ENCODE measurements around the gene TGFBI. TPM values are rescaled to one million over a fixed set of nuclear protein-coding genes. Genes with fewer than 3 reads are reported as not detected.

TGFBI gene
- total RNA-seq, 4 donors from 2014 or later, result 19.6 to 55.9 (median 38.5) TPM

DNA sequence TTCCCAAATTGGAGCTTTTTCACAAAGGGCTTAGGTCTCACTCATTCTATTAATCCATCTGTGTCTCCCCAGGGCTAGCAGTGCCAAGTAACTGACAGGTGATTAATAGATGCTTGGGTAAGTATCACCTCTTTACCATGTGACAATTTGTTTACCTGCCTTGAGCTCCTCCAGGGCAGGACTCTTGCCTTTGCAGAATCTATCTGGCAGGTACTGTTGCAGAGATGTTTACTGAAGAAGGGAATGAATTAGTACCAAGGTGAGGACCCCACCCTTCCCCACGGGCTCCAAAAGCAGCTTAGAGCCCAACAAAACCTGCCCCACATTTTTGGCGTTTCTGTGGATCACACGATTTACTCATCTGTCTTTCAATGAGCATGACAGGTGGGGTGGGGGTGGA lies 698 bp upstream of the TGFBI start:
- WGBS, 2 donors, result 68 to 72% methylated on average over 3 of the region's 3 CpGs
- DNase-seq, result no peak
- peak overlapping the region in 1 of 3 donors; percentile 30 for H3K4me3 ChIP-seq (replicated peaks in 1 of 3)
- H3K9me3 ChIP-seq, result no peaks in the 10 kb centered on the region
- H3K36me3 ChIP-seq, result no peaks in the 10 kb centered on the region
- H3K27ac ChIP-seq, result no peak overlapping the region
- intact Hi-C loops (cut with DNase I), result no loop called here
- no peaks in the 10 kb centered on the region for H3K27me3 ChIP-seq
- TF ChIP-seq, protein P1, sequence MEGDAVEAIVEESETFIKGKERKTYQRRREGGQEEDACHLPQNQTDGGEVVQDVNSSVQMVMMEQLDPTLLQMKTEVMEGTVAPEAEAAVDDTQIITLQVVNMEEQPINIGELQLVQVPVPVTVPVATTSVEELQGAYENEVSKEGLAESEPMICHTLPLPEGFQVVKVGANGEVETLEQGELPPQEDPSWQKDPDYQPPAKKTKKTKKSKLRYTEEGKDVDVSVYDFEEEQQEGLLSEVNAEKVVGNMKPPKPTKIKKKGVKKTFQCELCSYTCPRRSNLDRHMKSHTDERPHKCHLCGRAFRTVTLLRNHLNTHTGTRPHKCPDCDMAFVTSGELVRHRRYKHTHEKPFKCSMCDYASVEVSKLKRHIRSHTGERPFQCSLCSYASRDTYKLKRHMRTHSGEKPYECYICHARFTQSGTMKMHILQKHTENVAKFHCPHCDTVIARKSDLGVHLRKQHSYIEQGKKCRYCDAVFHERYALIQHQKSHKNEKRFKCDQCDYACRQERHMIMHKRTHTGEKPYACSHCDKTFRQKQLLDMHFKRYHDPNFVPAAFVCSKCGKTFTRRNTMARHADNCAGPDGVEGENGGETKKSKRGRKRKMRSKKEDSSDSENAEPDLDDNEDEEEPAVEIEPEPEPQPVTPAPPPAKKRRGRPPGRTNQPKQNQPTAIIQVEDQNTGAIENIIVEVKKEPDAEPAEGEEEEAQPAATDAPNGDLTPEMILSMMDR (IDR thresholded peaks at IDR 0.05), result no peak
- no peak for TF ChIP-seq POLR2A (IDR thresholded peaks at IDR 0.05)
- H3K4me1 ChIP-seq, result peaks cover 7 to 21% of the 10 kb centered on the region in 2 donors

DNA sequence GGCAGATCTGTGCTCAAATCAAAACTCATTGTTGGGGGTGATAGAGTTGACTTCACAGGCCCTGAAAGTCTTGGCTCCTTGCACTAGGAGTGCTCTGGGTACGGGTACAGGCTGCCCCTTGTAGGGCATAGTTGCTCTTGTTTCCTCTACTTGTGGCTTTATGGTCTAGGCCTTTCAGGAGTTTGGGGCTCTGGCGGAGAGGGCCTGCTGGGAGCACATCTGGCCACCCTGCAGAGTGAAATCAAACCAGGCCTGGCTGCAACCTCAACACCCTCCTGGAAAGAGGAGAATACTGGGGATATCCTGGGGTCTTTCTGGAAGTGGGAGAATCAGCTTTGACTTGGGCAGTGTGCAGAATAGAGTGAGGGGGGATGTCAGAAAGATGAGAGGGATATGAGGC lies 1.5 kb downstream of the TGFBI start:
- intact Hi-C loops (cut with DNase I), result no loop called here
- no peak overlapping the region for H3K27ac ChIP-seq

GRCh38 chr5:136030956-136031611 lies 2.3 kb downstream of the TGFBI start:
- no peak for DNase-seq
- H3K4me1 ChIP-seq, result peaks cover 9 to 21% of the 10 kb centered on the region in 2 donors
- H3K9me3 ChIP-seq, result no peaks in the 10 kb centered on the region
- H3K36me3 ChIP-seq, result no peaks in the 10 kb centered on the region
- no peak for TF ChIP-seq POLR2A (IDR thresholded peaks at IDR 0.05)
- TF ChIP-seq, protein P1 (IDR thresholded peaks at IDR 0.05), result no peak
- no peak overlapping the region for H3K27ac ChIP-seq
- H3K27me3 ChIP-seq, result no peaks in the 10 kb centered on the region
- intact Hi-C loops (cut with DNase I), result no loop called here
- no peak overlapping the region for H3K4me3 ChIP-seq (replicated peaks in 1 of 3)
- 78 to 88% methylated on average over 8 of the region's 8 CpGs for WGBS, 2 donors

More for the DNA sequence above, 1.5 kb downstream of the TGFBI start:
- no peak for DNase-seq
- H3K9me3 ChIP-seq, result no peaks in the 10 kb centered on the region
- H3K4me3 ChIP-seq (replicated peaks in 1 of 3), result no peak overlapping the region
- peaks cover 7 to 21% of the 10 kb centered on the region in 2 donors for H3K4me1 ChIP-seq
- H3K36me3 ChIP-seq, result no peaks in the 10 kb centered on the region
- no peaks in the 10 kb centered on the region for H3K27me3 ChIP-seq
- TF ChIP-seq, protein P1 (IDR thresholded peaks at IDR 0.05), result no peak
- TF ChIP-seq POLR2A (IDR thresholded peaks at IDR 0.05), result no peak
- WGBS, 2 donors, result 65% methylated on average over 2 of the region's 2 CpGs; no CpG with 5 or more reads in 1 of the 2 donors

DNA sequence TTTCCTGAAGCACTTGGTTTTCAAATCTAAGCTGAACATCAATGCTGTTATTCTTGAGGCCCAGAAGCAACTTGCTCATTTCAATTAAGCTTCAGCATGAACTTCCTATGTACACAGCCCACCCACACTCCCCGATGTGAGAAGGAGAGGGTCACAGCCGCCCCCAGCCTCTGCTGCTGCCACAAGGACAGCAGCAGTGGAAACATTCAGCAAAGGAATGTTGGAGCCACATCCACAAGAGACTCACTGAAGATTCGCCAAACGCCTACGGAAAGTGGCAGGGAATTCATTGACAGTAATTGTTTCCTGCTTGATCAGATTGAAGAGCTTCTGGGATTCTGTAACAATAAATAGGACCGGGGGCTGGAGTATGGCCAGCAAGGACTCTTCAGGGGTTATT lies 2.9 kb downstream of the TGFBI start:
- H3K4me3 ChIP-seq (replicated peaks in 1 of 3), result no peak overlapping the region
- no peak overlapping the region for H3K27ac ChIP-seq
- no peak for TF ChIP-seq POLR2A (IDR thresholded peaks at IDR 0.05)
- TF ChIP-seq, protein P1 (IDR thresholded peaks at IDR 0.05), result no peak
- no peaks in the 10 kb centered on the region for H3K9me3 ChIP-seq
- peaks cover 10 to 21% of the 10 kb centered on the region in 2 donors for H3K4me1 ChIP-seq
- intact Hi-C loops (cut with DNase I), result no loop called here
- no peaks in the 10 kb centered on the region for H3K36me3 ChIP-seq
- no peak for DNase-seq
- H3K27me3 ChIP-seq, result no peaks in the 10 kb centered on the region
- WGBS, 2 donors, result 58 to 62% methylated on average over 6 of the region's 6 CpGs

- no peak overlapping the region for H3K4me3 ChIP-seq (replicated peaks in 1 of 3)
- no peaks in the 10 kb centered on the region for H3K36me3 ChIP-seq
- H3K9me3 ChIP-seq, result no peaks in the 10 kb centered on the region
- H3K4me1 ChIP-seq, result peaks cover 10 to 21% of the 10 kb centered on the region in 2 donors
- no peak for DNase-seq
- no peak overlapping the region for H3K27ac ChIP-seq
- intact Hi-C loops (cut with DNase I), result no loop called here
- TF ChIP-seq, protein P1 (IDR thresholded peaks at IDR 0.05), result no peak
- no peak for TF ChIP-seq POLR2A (IDR thresholded peaks at IDR 0.05)
- 61 to 64% methylated on average over 2 of the region's 2 CpGs for WGBS, 2 donors
- H3K27me3 ChIP-seq, result no peaks in the 10 kb centered on the region
Observed at GRCh38 chr5:136032564-136032963, 3.8 kb downstream of the TGFBI start.

Data from thyroid gland (tissue), 4 donors.